ENCODE measurements around the gene WDR55. TPM values are rescaled to one million over a fixed set of nuclear protein-coding genes. Genes with fewer than 3 reads are reported as not detected.

The WDR55 gene
- total RNA-seq, 4 donors from 2014 or later, result 24.2 to 29.5 (median 25.4) TPM

- H3K4me3 ChIP-seq, result peak overlapping the region in 3 of 4 donors; percentile 16 to 42 (median 19)
- intact Hi-C loops (cut with DNase I), result no loop called here
- peaks cover 29 to 100% (median 38%) of the 10 kb centered on the region in 3 donors for H3K36me3 ChIP-seq
- H3K27me3 ChIP-seq, result no peaks in the 10 kb centered on the region
- 64 to 78% methylated on average over 5 to 22 of the region's 70 CpGs for WGBS, 2 donors
- DNase-seq, result no peak
- TF ChIP-seq CTCF (IDR thresholded peaks at IDR 0.05), result no peak
- TF ChIP-seq POLR2A (IDR thresholded peaks at IDR 0.05), result no peak
- no peaks in the 10 kb centered on the region for H3K9me3 ChIP-seq
- peaks cover 0 to 10% (median 0%) of the 10 kb centered on the region in 3 donors for H3K4me1 ChIP-seq
- no peak overlapping the region for H3K27ac ChIP-seq
Measured at GRCh38 chr5:140672455-140673186, 7.9 kb downstream of the WDR55 start.

GRCh38 chr5:140673187-140673976 lies 8.7 kb downstream of the WDR55 start, which contains the start of gene DND1:
DND1 (minus strand) TSS chr5:140673576; CDS start chr5:140673542, 34 bp downstream.
- Histone ChIP-seq H3K36me3 (peaks cover 26 to 100% (median 39%) of the 10 kb centered on the region in 3 donors), H3K27ac (no peak within 1 kb of the TSS), H3K4me3 (peak within 1 kb of the TSS in 3 of 4 donors; percentile 16 to 42 (median 19)), H3K9me3 (no peaks in the 10 kb centered on the region), H3K4me1 (peaks cover 0 to 10% (median 0%) of the 10 kb centered on the region in 3 donors), H3K27me3 (no peaks in the 10 kb centered on the region)
- 87 to 88% methylated on average over 39 to 40 of the region's 45 CpGs for WGBS, 2 donors
- intact Hi-C loops (cut with DNase I), result no loop called here
- DNase-seq, result no peak
- TF ChIP-seq CTCF (IDR thresholded peaks at IDR 0.05) (no peak), POLR2A (IDR thresholded peaks at IDR 0.05) (no peak)

- TF ChIP-seq POLR2A (IDR thresholded peaks at IDR 0.05), result no peak
- no peak for TF ChIP-seq CTCF (IDR thresholded peaks at IDR 0.05)
- DNase-seq, result no peak
- intact Hi-C loops (cut with DNase I), result no loop called here
- no peak overlapping the region for H3K4me3 ChIP-seq
- H3K4me1 ChIP-seq, result peaks cover 0 to 10% (median 0%) of the 10 kb centered on the region in 3 donors
- H3K36me3 ChIP-seq, result peaks cover 18 to 100% (median 31%) of the 10 kb centered on the region in 3 donors
- no peak overlapping the region for H3K27ac ChIP-seq
- no peaks in the 10 kb centered on the region for H3K27me3 ChIP-seq
- 69 to 84% methylated on average over 2 of the region's 2 CpGs for WGBS, 2 donors
- no peaks in the 10 kb centered on the region for H3K9me3 ChIP-seq
Measured at GRCh38 chr5:140674211-140674610, 9.5 kb downstream of the WDR55 start.

GRCh38 chr5:140674629-140675028 lies 9.9 kb downstream of the WDR55 start:
- Histone ChIP-seq H3K9me3 (no peaks in the 10 kb centered on the region), H3K27ac (no peak overlapping the region), H3K36me3 (peaks cover 17 to 100% (median 27%) of the 10 kb centered on the region in 3 donors), H3K4me3 (no peak overlapping the region), H3K27me3 (no peaks in the 10 kb centered on the region), H3K4me1 (peaks cover 0 to 10% (median 0%) of the 10 kb centered on the region in 3 donors)
- 96 to 100% methylated on average over 4 of the region's 4 CpGs for WGBS, 2 donors
- no peak for TF ChIP-seq CTCF (IDR thresholded peaks at IDR 0.05)
- TF ChIP-seq POLR2A (IDR thresholded peaks at IDR 0.05), result no peak
- DNase-seq, result no peak
- intact Hi-C loops (cut with DNase I), result no loop called here

- TF ChIP-seq CTCF (IDR thresholded peaks at IDR 0.05), result no peak
- no peak for TF ChIP-seq POLR2A (IDR thresholded peaks at IDR 0.05)
- no peak overlapping the region for H3K4me3 ChIP-seq
- 64 to 83% methylated on average over 2 of the region's 3 CpGs for WGBS, 2 donors
- no peaks in the 10 kb centered on the region for H3K4me1 ChIP-seq
- intact Hi-C loops (cut with DNase I), result no loop called here
- H3K27ac ChIP-seq, result no peak overlapping the region
- H3K9me3 ChIP-seq, result no peaks in the 10 kb centered on the region
- H3K36me3 ChIP-seq, result peaks cover 17 to 100% (median 26%) of the 10 kb centered on the region in 3 donors
- DNase-seq, result no peak
- no peaks in the 10 kb centered on the region for H3K27me3 ChIP-seq
Measured at GRCh38 chr5:140677947-140678346, 13.2 kb downstream of the WDR55 start.

All from esophagus squamous epithelium (tissue), 5 donors.